AG04449 (cell line): ENCODE results near the gene RPS15.

ENCODE experiments used
- CTCF ChIA-PET: fragments of 350-600 bp; formaldehyde crosslinking; extraction: SDS; loops from one replicate; lab custom pipeline; 2021; ENCODE audit warnings: antibody characterized with exemption; lab: Yijun Ruan, JAX
- POLR2A ChIA-PET: fragments of 400-600, 350-600 bp; formaldehyde crosslinking; extraction: SDS; loops from one replicate; lab custom pipeline; 2020; ENCODE audit warnings: antibody characterized with exemption, inconsistent platforms; lab: Yijun Ruan, JAX
- DNase-seq: peaks from one replicate; pipeline ENCODE4 v3.0.0-alpha.2; 2010; ENCODE audit warnings: low read depth, low spot score
- H3K4me3 ChIP-seq: 2 replicates; pipeline ENCODE4 v1.5.1; 2011; ENCODE audit warnings: low read depth, mild to moderate bottlenecking, control low read depth, low read length
- TF ChIP-seq, protein P1 (sequence below): IDR thresholded peaks from one replicate; pipeline ENCODE4 v1.5.1; 2011; ENCODE audit warnings: mild to moderate bottlenecking, moderate library complexity, low read length, control low read depth, inconsistent platforms; ENCODE audit not compliant: insufficient read depth; ENCODE audit errors: missing control alignments

The RPS15 gene

DNA sequence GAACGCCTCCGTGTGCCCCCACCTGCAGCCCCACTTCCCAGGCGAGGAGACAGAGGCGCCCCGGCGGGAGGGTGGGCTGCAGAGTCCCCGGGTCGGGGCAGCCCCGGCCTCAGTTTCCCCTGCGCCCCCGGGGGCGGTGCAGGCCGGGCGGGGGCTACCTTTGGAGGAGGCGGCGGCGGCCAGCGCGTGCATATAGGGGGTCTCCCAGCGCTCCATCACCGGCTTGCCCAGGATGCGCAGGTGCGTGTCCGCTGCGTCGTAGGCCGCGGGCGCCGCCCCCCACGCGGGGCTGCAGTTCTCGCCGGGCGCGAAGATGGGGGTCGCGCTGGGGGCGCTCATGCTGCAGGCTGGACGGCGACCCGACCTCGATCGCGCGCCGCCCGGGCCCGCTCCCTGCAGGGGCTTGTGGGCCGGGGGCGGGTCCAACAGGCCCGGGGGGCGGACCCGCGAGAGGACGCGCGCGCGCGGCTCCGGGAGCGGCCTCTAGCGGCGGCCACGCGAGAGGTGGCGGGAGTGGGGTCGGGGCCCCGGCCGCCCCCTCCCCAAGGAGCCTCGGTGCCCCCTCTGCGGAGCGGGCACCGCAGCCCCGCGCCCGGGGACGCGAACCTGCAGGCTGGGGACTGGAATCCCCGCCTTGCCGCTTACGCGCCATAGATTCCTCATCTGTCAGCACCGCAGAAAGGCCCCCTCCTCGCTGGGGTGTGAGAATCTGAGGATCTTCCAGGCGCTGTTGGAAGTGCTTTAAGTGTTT lies 36.9 kb upstream of the RPS15 start, which contains the start of gene GAMT:
Gene GAMT (minus strand): TSS at position 405 of the 751 bp plus-strand sequence. CDS start 66 bp downstream, at position 339.
- POLR2A ChIA-PET, result no interaction called here

DNA sequence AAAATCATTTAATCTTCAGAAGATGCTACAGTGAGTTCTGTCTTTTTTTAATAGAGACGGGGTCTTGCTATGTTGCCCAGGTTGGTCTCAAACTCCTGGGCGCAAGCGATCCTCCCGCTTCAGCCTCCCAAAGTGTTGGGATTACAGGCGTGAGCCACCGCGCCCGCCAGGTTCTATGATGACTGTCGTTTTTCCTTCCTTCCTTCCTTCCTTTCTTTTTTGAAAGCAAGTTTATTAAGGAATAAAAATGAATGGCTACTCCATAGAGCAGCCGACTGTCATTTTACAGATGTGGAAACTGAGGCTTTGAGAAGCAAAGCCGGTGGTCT lies 36.3 kb upstream of the RPS15 start:
- TF ChIP-seq, protein P1, sequence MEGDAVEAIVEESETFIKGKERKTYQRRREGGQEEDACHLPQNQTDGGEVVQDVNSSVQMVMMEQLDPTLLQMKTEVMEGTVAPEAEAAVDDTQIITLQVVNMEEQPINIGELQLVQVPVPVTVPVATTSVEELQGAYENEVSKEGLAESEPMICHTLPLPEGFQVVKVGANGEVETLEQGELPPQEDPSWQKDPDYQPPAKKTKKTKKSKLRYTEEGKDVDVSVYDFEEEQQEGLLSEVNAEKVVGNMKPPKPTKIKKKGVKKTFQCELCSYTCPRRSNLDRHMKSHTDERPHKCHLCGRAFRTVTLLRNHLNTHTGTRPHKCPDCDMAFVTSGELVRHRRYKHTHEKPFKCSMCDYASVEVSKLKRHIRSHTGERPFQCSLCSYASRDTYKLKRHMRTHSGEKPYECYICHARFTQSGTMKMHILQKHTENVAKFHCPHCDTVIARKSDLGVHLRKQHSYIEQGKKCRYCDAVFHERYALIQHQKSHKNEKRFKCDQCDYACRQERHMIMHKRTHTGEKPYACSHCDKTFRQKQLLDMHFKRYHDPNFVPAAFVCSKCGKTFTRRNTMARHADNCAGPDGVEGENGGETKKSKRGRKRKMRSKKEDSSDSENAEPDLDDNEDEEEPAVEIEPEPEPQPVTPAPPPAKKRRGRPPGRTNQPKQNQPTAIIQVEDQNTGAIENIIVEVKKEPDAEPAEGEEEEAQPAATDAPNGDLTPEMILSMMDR, result no peak
- ChIA-PET POLR2A (no interaction called here), CTCF (interaction anchor here (1.1 to 1.5 kb wide), 4 partner anchors 10 to 81 kb away, joined by 3 to 6 read pairs (median 5); no protein-coding TSS in a partner anchor)
- no peak for DNase-seq
- H3K4me3 ChIP-seq, result peak overlapping the region; percentile 67

More for the DNA sequence above, 36.9 kb upstream of the RPS15 start, which contains the start of gene GAMT:
- no peak for DNase-seq
- H3K4me3 ChIP-seq, result peak within 1 kb of the TSS; percentile 67
- CTCF ChIA-PET, result interaction anchor here (0.9 to 1.5 kb wide), 5 partner anchors 12 to 121 kb away, joined by 3 to 6 read pairs (median 3); no protein-coding TSS in a partner anchor
- TF ChIP-seq, protein P1, result peak; percentile 37

DNA sequence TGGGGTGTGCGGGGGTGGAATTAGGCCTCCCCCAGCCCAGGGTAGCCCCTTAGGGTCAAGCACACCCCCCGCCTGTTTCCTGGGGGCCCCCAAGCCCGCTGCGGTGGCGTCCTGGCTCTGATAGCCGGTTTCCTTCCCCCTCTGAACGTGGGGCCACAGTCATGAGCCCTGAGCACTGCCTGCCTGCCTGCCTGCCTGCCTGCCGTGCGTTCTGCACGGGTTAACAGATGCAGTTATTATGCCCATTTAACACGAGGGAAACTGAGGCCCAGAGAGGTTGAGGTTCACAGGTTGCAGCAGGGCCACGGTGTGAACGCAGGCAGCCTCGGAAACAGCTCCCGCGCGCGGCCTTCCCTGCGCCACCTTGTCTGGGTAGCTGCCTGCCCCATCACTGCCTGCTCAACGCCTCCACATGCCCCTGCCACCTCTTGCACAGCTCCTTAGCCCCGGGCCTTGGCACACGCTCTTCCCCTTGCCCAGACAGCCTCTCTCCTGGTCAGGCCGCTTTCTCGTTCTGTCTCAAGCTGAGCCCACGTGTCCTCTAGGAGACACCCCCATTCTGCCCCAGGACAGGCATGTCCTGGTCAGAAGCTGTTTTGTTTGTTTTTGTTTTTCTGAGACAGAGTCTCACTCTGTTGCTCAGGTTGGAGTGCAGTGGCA lies 35.7 kb upstream of the RPS15 start:
- CTCF ChIA-PET, result interaction anchor here (0.6 to 1.9 kb wide), 8 partner anchors 8 to 85 kb away, joined by 3 to 6 read pairs (median 4); no protein-coding TSS in a partner anchor
- no peak for DNase-seq

DNA sequence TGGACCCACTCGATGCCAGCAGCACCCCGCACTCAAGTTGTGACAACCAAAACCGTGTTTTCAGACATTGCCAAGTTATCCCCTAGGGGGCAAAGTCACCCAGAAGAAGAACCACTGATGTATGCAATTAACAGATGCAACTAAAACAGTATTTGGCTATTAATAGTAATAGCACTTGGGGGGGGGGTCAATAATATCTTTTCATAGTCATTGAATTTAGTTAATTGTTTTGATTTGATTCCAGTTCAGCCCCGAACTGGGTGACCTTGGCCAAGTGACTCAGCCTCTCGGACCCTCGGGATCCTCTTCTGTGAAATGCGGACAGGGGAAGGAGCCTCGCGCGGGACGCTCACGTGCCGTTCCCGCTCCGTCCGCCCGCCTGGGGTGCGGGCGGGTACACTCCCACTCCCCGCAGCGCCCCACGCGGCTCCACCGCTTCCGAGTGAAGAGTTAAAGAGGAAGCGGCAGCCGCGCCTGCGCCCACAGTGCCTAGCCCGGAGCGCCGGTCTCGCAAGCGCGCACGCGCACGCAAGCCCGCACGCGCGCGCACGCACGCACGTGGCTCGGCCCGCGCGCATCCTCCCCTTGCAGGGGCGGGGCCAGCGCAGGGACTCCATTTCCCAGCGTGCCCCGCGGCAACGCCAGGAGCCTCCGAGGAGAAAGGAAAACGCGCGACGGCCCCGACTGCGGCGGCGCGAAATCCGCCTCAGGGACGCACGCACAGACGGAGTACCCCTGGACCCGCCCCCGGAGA lies 31.2 kb upstream of the RPS15 start:
- peak; percentile 79 for DNase-seq
- H3K4me3 ChIP-seq, result peak overlapping the region; percentile 68
- POLR2A ChIA-PET, result interaction anchor here (1.0 kb wide), 1 partner anchor 132 kb away, joined by 3 read pairs; the partner anchor contains the start of gene FAM174C
- CTCF ChIA-PET, result interaction anchor here (1.2 kb wide), 1 partner anchor 10 kb away, joined by 3 read pairs; no protein-coding TSS in a partner anchor
- TF ChIP-seq, protein P1, result peak; percentile 27

More for the DNA sequence above, 35.7 kb upstream of the RPS15 start:
- no peak overlapping the region for H3K4me3 ChIP-seq
- POLR2A ChIA-PET, result interaction anchor here (0.9 to 1.1 kb wide), 2 partner anchors 12 to 127 kb away, joined by 4 to 5 read pairs; partner anchors contain the start of gene FAM174C
- TF ChIP-seq, protein P1, result no peak

DNA sequence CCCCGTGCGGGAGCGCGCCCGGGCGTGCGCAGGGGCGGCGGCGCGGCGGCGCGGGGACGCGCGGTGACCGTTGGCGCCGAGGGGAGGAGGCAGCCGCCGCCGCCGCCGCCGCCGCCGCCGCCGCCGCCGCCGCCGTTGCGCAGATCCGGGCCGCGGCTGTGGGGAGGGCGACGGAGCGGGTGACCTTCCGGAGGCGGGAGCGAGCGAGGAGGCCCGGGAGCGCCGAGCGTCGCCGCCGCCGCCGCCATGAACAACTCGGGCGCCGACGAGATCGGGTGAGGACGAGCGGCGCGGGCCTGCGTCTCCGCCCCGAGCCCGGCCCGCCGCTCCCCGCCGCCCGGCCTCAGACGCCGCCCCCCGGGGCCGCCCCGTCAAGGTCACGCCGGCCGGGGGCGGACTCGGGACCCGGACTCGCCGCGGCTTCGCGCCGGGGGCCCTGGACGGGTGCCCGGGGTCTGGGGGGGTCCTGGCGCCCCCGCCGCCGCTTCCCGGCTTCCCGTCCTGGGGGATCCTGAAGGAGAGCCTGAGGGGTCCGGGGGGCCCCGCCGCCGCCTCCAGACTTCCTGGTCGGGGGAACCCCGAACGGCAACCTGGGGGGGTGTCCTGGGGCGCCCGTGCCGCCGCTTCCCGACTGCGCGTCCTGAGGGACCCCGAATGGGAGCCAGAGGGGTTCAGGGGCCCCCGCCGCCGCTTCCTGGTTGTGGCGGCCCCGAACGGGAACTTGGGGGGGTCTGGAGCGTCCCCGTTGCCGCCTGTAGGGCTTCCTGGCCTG lies 30.5 kb upstream of the RPS15 start, which contains the start of gene DAZAP1:
Gene DAZAP1 (plus strand): TSS at position 59 of the 772 bp plus-strand sequence. CDS start 188 bp downstream, at position 247.
- peak within 1 kb of the TSS; percentile 72 for H3K4me3 ChIP-seq
- TF ChIP-seq, protein P1, result no peak
- ChIA-PET POLR2A (interaction anchor here (0.7 to 1.0 kb wide), 2 partner anchors 11 to 132 kb away, joined by 3 read pairs; partner anchors contain the start of gene FAM174C), CTCF (no interaction called here)
- DNase-seq, result no peak
